Progenitor cell of endocrine pancreas (in vitro differentiated cells): Measurements from ENCODE around the gene ABCC1. TPM values are rescaled to one million over a fixed set of nuclear protein-coding genes. Genes with fewer than 3 reads are reported as not detected.
A peak's percentile ranks its signal among the peaks of the same experiment; 100 is the strongest.
"Not testable (repeated sequence)": the region's sequence is repeated elsewhere in the genome, so short reads cannot be mapped to it uniquely, and the experiment has no call there.

Source experiments
- DNase-seq: peaks from one replicate; pipeline ENCODE4 v3.0.0; 2021; ENCODE audit warnings: low spot score; ENCODE audit not compliant: unreplicated experiment
- H3K27ac Mint-ChIP-seq: 2 replicates; pipeline ENCODE4 v1.8.0; 2021; ENCODE audit warnings: mild to moderate bottlenecking, moderate library complexity, mixed read lengths
- H3K27me3 Mint-ChIP-seq: 2 replicates; pipeline ENCODE4 v1.8.0; 2021; ENCODE audit warnings: mixed read lengths
- H3K36me3 Mint-ChIP-seq: 2 replicates; pipeline ENCODE4 v1.8.0; 2022; ENCODE audit warnings: mixed read lengths; ENCODE audit not compliant: insufficient read depth
- H3K4me1 Mint-ChIP-seq: 2 replicates; pipeline ENCODE4 v1.8.0; 2021; ENCODE audit warnings: low read depth, mixed read lengths
- H3K4me3 Mint-ChIP-seq: 2 replicates; pipeline ENCODE4 v1.8.0; 2021; ENCODE audit warnings: low read depth, mild to moderate bottlenecking, moderate library complexity, mixed read lengths
- H3K9me3 Mint-ChIP-seq: 2 replicates; pipeline ENCODE4 v1.8.0; 2021; ENCODE audit warnings: low read depth, mixed read lengths
- total RNA-seq: library from RNA; stranded (reverse); gene quantifications from 2 replicates; pipeline ENCODE4 v1.2.1, GENCODE V29; 2021
- TF ChIP-seq, protein P1 (sequence below): fragments of 200-600 bp; sonication (generic); IDR thresholded peaks from one replicate; pipeline ENCODE4 v1.5.0; 2021; ENCODE audit warnings: antibody characterized with exemption, mild to moderate bottlenecking; ENCODE audit not compliant: unreplicated experiment

Gene ABCC1
- total RNA-seq, 1 donor from 2014 or later, result 47.2 TPM

DNA sequence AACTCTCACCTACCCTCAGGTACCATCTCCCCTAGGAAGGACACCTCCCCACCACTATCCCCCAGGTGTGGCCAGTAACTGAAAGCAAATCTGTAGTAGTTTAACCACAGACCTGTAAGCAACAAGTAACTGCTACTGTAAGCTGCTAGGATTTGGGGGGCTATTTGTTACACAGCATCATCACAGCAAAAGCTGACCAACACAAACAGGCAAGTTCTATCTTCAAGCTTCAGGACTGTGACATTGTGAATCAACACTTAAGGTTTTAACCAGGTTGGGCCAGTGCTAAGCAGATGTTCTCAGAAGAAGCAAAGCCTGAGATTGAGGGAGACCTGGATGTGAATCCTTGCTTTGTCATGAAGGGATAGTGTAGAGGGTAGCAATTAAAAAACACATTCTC is 226.9 kb downstream of the ABCC1 start:
- no peaks in the 10 kb centered on the region for H3K4me1 Mint-ChIP-seq
- no peak overlapping the region for H3K4me3 Mint-ChIP-seq
- H3K27ac Mint-ChIP-seq, result no peak overlapping the region
- H3K27me3 Mint-ChIP-seq, result no peaks in the 10 kb centered on the region
- peaks cover 13% of the 10 kb centered on the region for H3K36me3 Mint-ChIP-seq
- peaks cover 3% of the 10 kb centered on the region for H3K9me3 Mint-ChIP-seq
- no peak for DNase-seq
- TF ChIP-seq, protein P1, sequence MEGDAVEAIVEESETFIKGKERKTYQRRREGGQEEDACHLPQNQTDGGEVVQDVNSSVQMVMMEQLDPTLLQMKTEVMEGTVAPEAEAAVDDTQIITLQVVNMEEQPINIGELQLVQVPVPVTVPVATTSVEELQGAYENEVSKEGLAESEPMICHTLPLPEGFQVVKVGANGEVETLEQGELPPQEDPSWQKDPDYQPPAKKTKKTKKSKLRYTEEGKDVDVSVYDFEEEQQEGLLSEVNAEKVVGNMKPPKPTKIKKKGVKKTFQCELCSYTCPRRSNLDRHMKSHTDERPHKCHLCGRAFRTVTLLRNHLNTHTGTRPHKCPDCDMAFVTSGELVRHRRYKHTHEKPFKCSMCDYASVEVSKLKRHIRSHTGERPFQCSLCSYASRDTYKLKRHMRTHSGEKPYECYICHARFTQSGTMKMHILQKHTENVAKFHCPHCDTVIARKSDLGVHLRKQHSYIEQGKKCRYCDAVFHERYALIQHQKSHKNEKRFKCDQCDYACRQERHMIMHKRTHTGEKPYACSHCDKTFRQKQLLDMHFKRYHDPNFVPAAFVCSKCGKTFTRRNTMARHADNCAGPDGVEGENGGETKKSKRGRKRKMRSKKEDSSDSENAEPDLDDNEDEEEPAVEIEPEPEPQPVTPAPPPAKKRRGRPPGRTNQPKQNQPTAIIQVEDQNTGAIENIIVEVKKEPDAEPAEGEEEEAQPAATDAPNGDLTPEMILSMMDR, result no peak

DNA sequence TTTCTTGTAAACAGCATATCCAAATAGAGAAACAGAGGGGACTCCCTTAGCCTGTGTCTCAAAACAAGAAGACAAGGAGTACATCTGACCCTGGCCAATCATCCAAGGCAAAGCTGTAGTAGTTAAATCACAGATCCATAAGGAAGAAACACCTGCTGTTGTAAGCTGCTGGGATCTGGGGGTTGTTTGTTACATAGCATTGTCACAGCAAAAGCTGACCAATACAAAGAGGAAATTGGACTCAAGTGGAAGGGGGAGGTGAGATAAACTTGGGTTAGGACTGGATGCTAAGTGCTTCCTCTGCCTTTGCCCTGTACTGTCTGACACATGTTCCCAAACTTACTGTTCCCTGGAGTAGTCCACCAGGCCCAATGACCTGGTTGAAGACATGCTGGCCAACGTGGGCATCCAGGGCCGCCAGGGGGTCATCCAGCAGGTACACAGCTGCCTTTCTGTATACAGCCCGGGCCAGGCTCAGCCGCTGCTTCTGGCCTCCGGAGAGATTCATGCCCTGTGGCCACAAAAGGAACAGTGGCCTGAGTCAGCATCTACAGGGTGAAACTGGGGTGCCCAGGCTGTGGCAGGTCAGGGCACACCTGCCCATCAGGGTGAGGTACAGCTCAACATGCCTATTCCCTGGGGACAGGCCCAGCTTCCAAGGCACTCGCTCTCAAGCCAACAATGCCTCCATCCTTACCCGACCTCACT is 229.2 kb downstream of the ABCC1 start:
- Mint-ChIP-seq H3K4me1 (no peaks in the 10 kb centered on the region), H3K36me3 (peaks cover 13% of the 10 kb centered on the region), H3K4me3 (no peak overlapping the region), H3K27me3 (no peaks in the 10 kb centered on the region), H3K27ac (no peak overlapping the region), H3K9me3 (peaks cover 3% of the 10 kb centered on the region)
- TF ChIP-seq, protein P1, result no peak
- DNase-seq, result no peak

DNA sequence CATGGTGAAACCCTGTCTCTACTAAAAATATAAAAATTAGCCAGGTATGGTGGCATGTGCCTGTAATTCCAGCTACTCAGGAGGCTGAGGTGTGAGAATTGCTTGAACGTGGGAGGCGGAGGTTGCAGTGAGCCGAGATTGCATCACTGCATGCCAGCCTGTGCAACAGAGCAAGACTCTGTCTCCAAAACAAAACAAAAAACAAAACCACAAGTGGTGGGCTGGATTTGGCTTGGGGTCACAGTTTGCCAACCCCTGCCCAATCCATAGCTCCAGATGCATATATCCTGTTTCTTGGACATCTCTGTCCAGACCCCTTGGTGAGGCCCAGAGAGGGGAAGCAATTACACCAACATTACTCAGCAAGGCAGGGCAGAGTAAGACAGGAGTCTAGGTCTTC is 232.3 kb downstream of the ABCC1 start:
- not testable (repeated sequence) for H3K4me3 Mint-ChIP-seq, H3K4me1 Mint-ChIP-seq, DNase-seq, H3K27me3 Mint-ChIP-seq, H3K9me3 Mint-ChIP-seq, H3K27ac Mint-ChIP-seq
- H3K36me3 Mint-ChIP-seq, result peaks cover 11% of the 10 kb centered on the region

DNA sequence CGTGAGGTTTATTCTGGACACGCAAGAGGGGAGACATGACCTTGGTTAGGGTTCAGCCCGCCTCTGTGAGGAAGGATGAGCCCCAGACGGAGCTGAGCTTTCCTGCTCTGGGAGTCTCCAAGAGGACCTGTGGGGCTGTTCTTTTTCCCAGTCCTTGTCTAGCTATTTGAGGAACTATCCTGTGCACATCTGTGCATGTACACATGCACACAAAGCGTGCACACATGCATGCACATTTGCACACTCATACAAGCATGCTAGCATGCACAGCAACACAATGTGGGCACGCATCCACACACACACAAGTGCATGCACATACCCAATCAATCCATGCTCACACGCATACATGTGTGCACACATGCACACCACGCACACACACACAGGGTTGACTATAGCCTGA is 233.5 kb downstream of the ABCC1 start:
- Mint-ChIP-seq H3K4me3 (no peak overlapping the region), H3K27ac (no peak overlapping the region), H3K4me1 (no peaks in the 10 kb centered on the region), H3K9me3 (peaks cover 3% of the 10 kb centered on the region), H3K36me3 (peaks cover 8% of the 10 kb centered on the region), H3K27me3 (no peaks in the 10 kb centered on the region)
- no peak for DNase-seq
- TF ChIP-seq, protein P1, result no peak

DNA sequence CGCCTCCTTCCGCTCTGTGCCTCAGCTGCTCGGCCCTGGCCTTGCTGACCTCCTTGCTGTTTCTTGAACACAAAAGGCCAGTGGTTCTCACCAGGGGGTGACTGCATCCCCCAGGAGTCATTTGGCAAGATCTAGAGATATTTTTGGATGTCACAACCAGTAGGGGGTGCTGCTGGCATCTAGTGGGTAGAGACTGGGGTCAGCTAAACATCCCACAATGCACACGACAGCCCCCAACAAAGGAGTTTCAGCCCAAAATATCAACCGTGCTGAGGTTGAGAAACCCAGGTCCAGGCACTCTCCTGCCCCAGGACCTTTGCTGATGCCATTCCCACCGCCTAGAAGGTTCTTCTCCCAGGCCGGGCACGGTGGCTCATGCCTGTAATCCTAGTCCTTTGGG is 234.1 kb downstream of the ABCC1 start:
- Mint-ChIP-seq H3K9me3 (peaks cover 3% of the 10 kb centered on the region), H3K27ac (no peak overlapping the region), H3K4me3 (no peak overlapping the region), H3K4me1 (no peaks in the 10 kb centered on the region), H3K27me3 (no peaks in the 10 kb centered on the region), H3K36me3 (peaks cover 6% of the 10 kb centered on the region)
- TF ChIP-seq, protein P1, result peak; percentile 15
- no peak for DNase-seq

DNA sequence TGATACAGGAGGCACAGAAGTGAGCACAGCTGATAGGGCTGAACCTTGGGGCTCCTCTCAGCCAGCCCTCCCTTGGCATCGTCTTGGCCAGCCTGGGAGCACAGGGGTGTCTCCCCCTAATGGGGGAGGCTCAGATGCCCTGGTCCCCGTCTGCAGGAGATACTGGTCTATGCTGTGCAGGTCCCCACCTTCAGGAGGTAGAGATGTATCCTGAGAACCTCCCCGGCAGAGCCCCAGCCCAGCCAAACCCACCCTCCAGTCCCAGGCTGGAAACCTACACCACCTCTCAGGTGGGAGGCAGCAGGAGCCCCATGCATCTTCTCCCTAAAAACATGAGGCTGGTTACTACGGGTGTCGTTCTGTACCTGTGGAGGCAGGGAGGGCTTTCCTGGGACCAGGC is 235.2 kb downstream of the ABCC1 start:
- H3K27me3 Mint-ChIP-seq, result no peaks in the 10 kb centered on the region
- H3K27ac Mint-ChIP-seq, result no peak overlapping the region
- TF ChIP-seq, protein P1, result no peak
- no peaks in the 10 kb centered on the region for H3K9me3 Mint-ChIP-seq
- no peak overlapping the region for H3K4me3 Mint-ChIP-seq
- H3K4me1 Mint-ChIP-seq, result no peaks in the 10 kb centered on the region
- H3K36me3 Mint-ChIP-seq, result peaks cover 1% of the 10 kb centered on the region
- DNase-seq, result no peak
